WERI-Rb-1 (cell line): ENCODE measurements around the gene SEC31A.

Experiments used
- DNase-seq: peaks from one replicate; pipeline ENCODE4 v3.0.0-alpha.2; 2020
- H3K27ac ChIP-seq: fragments of 250-450 bp; sonication (Bioruptor Pico); 2 replicates; pipeline ENCODE4 v1.5.1; 2020; ENCODE audit warnings: mild to moderate bottlenecking, moderate library complexity
- H3K27me3 ChIP-seq: fragments of 250-450 bp; sonication (Bioruptor Pico); 2 replicates; pipeline ENCODE4 v1.5.1; 2021; ENCODE audit warnings: mild to moderate bottlenecking, low read depth, moderate library complexity; ENCODE audit not compliant: insufficient read depth, severe bottlenecking
- H3K36me3 ChIP-seq: fragments of 250-450 bp; sonication (Bioruptor Pico); 2 replicates; pipeline ENCODE4 v1.5.1; 2020; ENCODE audit warnings: mild to moderate bottlenecking, moderate library complexity
- H3K4me3 ChIP-seq: 2 replicates; pipeline ENCODE4 v1.5.1; 2011; ENCODE audit warnings: low read depth, mild to moderate bottlenecking, control low read depth, low read length
- H3K9me3 ChIP-seq: fragments of 250-450 bp; sonication (Bioruptor Pico); 2 replicates; pipeline ENCODE4 v1.5.1; 2021; ENCODE audit warnings: mild to moderate bottlenecking, moderate library complexity; ENCODE audit not compliant: severe bottlenecking
- TF ChIP-seq, protein P1 (sequence below): IDR thresholded peaks from 2 replicates; pipeline ENCODE4 v1.5.1; 2011; ENCODE audit warnings: low read depth, mild to moderate bottlenecking, control low read depth, inconsistent platforms, low read length

Gene SEC31A

DNA sequence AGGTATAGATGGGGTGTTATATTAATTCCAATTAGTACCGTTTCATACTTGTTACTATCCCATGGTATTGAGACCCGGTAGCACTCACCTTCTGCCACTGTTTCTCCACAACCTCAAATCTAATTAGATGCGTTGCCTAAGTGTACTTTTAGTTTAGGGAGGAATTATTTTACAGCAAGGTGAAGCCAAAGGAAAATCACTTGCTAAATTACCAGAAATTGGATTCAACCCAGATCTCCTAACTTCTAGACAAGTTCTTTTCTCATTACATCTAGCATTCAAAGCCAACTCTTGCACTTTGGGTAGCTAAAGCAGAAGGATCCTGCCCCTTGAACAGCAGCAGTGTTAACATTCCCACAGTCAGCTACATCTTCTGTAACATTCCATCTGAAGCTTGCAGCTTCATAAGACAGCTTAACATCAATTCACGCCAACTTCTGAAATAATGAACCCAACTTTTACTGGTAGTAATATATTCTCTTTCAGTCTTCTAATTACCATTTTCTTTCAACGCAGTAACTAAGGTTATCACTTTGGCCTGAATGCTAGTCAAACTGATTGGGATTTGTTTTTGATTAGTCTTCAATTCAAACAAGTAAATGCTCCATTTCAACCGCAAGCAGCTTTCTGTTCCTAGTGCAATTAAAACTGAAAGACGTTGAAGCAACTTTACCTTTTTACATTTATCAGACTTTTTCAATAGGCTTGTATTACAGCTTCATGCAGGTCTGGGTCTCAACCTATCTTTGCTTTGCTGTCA, 934 bp upstream of the SEC31A start:
- H3K27ac ChIP-seq: peak overlapping the region; percentile 89
- H3K27me3 ChIP-seq: no peaks in the 10 kb centered on the region
- H3K4me3 ChIP-seq: peak overlapping the region; percentile 100
- TF ChIP-seq, protein P1, sequence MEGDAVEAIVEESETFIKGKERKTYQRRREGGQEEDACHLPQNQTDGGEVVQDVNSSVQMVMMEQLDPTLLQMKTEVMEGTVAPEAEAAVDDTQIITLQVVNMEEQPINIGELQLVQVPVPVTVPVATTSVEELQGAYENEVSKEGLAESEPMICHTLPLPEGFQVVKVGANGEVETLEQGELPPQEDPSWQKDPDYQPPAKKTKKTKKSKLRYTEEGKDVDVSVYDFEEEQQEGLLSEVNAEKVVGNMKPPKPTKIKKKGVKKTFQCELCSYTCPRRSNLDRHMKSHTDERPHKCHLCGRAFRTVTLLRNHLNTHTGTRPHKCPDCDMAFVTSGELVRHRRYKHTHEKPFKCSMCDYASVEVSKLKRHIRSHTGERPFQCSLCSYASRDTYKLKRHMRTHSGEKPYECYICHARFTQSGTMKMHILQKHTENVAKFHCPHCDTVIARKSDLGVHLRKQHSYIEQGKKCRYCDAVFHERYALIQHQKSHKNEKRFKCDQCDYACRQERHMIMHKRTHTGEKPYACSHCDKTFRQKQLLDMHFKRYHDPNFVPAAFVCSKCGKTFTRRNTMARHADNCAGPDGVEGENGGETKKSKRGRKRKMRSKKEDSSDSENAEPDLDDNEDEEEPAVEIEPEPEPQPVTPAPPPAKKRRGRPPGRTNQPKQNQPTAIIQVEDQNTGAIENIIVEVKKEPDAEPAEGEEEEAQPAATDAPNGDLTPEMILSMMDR: no peak
- H3K9me3 ChIP-seq: no peaks in the 10 kb centered on the region
- peaks cover 41% of the 10 kb centered on the region for H3K36me3 ChIP-seq
- DNase-seq: no peak

DNA sequence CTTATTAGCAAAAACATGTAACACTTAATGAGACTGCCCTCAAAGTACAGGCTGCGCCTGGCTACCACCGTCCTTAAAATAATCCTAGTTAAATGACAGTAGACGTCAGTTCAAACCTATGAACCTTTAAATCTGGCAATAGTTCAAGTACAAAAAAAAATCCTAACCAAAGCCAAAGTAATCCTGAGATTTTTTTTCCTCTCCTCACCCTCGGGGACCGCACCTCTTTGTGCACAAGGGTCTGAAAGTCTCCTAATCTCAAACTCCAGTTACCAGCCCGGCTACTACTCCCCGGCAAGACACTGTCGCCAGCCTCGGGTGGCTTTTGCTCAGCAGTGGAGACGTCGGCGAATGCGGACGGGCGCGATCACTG, 439 bp downstream of the SEC31A start:
- Histone ChIP-seq H3K9me3 (no peaks in the 10 kb centered on the region), H3K27ac (peak overlapping the region; percentile 89), H3K36me3 (peaks cover 28% of the 10 kb centered on the region), H3K4me3 (peak overlapping the region; percentile 100), H3K27me3 (no peaks in the 10 kb centered on the region)
- TF ChIP-seq, protein P1: no peak
- DNase-seq: no peak

DNA sequence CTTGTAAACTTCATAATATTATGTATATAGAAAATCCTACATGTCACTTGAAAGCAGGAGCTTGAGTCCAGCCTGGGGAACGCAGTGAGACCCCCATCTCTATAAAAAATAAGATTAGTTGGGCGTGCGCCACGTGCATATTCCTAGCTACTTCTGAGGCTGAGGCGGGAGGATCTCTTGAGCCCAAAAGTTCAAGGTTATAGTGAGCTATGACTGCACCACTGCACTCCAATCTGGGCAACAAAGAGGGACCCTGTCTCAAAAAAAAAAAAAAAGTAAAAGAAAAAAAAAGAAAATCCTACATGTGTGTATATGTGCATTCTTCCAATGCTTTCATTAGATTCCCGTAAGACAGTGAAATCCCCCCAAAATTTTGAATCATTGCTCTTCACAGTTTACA, 1.7 kb downstream of the SEC31A start:
- no peak overlapping the region for H3K27ac ChIP-seq
- DNase-seq: no peak

DNA sequence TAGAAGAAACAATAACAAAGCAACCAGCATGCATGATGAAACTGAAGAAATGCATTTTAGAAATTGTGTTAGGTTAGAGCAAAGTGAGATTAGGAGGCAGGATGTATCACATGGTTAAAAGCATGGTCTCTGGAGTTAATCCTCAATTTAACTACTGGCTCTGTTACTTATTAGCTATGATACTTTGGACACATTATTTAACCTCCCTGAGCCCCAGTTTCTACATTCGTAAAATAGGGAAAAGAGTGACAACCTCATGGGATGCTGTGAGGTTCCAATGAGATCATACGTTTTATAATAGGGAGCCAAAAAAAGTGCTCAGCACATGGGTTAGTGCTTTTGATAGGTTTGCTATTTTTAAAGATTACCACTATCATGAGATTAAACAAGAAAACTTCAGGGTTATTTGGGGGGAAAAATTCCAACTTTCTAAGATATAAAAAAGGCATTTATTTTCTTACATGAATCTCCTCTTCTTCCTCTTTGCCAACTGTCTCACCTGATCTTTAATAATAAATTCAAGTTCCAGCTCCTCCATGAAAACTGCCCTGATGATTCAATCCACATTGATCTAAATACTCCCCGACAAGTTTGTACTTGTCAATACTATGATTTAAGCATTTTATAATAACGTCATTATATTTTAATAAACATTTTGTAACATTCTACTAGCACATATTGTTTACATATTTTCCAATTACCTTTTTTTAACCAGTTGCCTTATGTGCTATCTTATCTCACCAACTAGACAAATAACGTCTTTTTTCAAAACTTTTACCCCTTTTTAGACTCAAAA, 4.6 kb downstream of the SEC31A start:
- Histone ChIP-seq H3K36me3 (peaks cover 5% of the 10 kb centered on the region; the same call in 1 of the 2 replicates), H3K27ac (no peak overlapping the region), H3K9me3 (no peaks in the 10 kb centered on the region), H3K4me3 (no peak overlapping the region), H3K27me3 (no peaks in the 10 kb centered on the region)
- DNase-seq: no peak
- TF ChIP-seq, protein P1: no peak

More for the DNA sequence above, 1.7 kb downstream of the SEC31A start:
- Histone ChIP-seq H3K36me3 (peaks cover 17% of the 10 kb centered on the region), H3K27me3 (no peaks in the 10 kb centered on the region), H3K9me3 (no peaks in the 10 kb centered on the region), H3K4me3 (peak overlapping the region; percentile 100)
- TF ChIP-seq, protein P1: no peak

DNA sequence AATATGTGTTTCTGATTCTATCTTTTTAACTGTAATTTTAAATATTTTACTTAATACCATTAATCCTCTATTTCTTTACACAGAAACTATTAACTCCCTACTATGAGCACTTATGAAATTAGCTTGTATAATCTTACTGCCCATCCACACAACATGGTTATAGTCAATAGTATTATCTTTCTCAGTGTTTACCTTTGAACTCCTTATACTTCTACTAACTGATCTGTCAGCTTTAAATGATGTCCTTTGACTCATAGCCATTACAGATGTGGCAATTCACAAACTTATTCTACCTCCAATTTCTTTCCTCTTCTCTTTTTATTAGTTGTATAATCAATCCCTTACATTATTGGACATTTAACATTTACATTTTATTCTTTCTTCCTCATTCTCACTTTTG, 5.5 kb downstream of the SEC31A start:
- no peaks in the 10 kb centered on the region for H3K9me3 ChIP-seq
- H3K4me3 ChIP-seq: no peak overlapping the region
- H3K36me3 ChIP-seq: peaks cover 8% of the 10 kb centered on the region
- TF ChIP-seq, protein P1: no peak
- no peaks in the 10 kb centered on the region for H3K27me3 ChIP-seq
- no peak for DNase-seq
- H3K27ac ChIP-seq: no peak overlapping the region
